Suprapubic skin (tissue), 3 donors: Measurements from ENCODE around the gene ATRN.

Source experiments
- CTCF ChIP-seq, 2 donors: fragments of 200-600 bp in 1 of 2; fragments of 450-650 bp in 1 of 2; sonication (generic) in 1 of 2; IDR thresholded peaks; one replicate each; pipeline ENCODE4 v1.5.1; 2016 to 2019; ENCODE audit warnings: antibody characterized with exemption in 2 of 2, mild to moderate bottlenecking in 1 of 2, moderate library complexity in 1 of 2
- EP300 ChIP-seq: sonication (generic); formaldehyde crosslinking; IDR thresholded peaks from one replicate; pipeline ENCODE4 v1.6.1; 2017; ENCODE audit warnings: antibody characterized with exemption
- POLR2A ChIP-seq, 2 donors: fragments of 450-650 bp; IDR thresholded peaks; one replicate each; pipeline ENCODE4 v1.6.1; 2017; ENCODE audit warnings: antibody characterized with exemption in 2 of 2, mild to moderate bottlenecking in 2 of 2, moderate library complexity in 2 of 2

DNA sequence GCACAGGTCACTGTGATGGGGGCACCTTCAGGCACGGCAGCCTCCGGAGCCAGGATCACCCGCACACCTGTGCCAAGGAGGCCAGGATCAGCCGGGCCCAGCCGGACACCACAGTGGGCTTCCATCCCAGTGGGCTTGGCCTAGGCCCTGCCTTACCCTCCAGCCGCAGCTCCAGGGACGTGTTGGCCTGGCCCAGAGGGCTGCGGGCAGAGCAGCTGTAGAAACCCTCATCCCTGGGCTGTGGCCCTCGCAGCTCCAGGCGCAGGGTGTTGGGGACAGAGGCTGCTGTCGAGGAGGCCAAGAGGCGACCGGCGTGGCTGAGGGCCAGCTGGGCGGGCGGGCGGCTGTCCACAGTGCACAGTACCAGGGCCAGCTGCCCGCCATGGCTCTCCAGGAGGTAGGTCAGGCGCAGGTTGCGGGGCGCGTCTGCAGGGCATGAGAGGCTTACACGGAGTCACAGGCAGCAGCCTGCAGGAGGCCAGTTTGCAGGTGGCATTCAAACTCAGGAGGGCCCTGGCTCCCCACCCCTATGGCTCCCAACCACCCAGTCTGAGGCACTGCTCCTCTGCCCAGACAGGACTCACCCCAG is 222.0 kb downstream of the ATRN start:
- no peak for TF ChIP-seq CTCF (IDR thresholded peaks at IDR 0.05)
- no peak for TF ChIP-seq POLR2A (IDR thresholded peaks at IDR 0.05)
- TF ChIP-seq EP300, result no peak
